H1 (cell line): Measurements from ENCODE around the gene RIPPLY2.

ENCODE experiments used
- ASH2L ChIP-seq: fragments of 200-600, 300-600 bp; sonication (generic); IDR thresholded peaks from one replicate; pipeline ENCODE4 v1.7.1; 2017; ENCODE audit warnings: low read length
- PHF8 ChIP-seq: fragments of 200-600 bp; sonication (generic); conservative IDR thresholded peaks from 2 replicates; pipeline ENCODE4 v1.7.1; 2012; ENCODE audit warnings: low read depth, mild to moderate bottlenecking, inconsistent platforms, low read length, moderate library complexity
- POLR2A ChIP-seq, 2 experiments: IDR thresholded peaks; 1 replicate in 1 of 2; 2 replicates in 1 of 2; pipeline ENCODE4 v1.6.1; 2011; ENCODE audit warnings: low read depth in 2 of 2, low read length in 2 of 2, mild to moderate bottlenecking in 2 of 2; ENCODE audit errors: control extremely low read depth in 1 of 2
- SIN3A ChIP-seq, 2 experiments: IDR thresholded peaks in 1 of 2; conservative IDR thresholded peaks in 1 of 2; 2 replicates each; pipeline ENCODE4 v1.6.1; 2011 to 2012; ENCODE audit warnings: low read length in 2 of 2, improper control_type of control experiment in 1 of 2, low read depth in 1 of 2, mild to moderate bottlenecking in 1 of 2
- SIRT6 ChIP-seq: IDR thresholded peaks from one replicate; pipeline ENCODE4 v1.7.1; 2012; ENCODE audit warnings: low read length, inconsistent platforms
- SUZ12 ChIP-seq: fragments of 200-600 bp; sonication (generic); IDR thresholded peaks from 2 replicates; pipeline ENCODE4 v1.6.1; 2012; ENCODE audit warnings: mild to moderate bottlenecking, inconsistent platforms, low read length, moderate library complexity, mixed read lengths
- TEAD4 ChIP-seq: IDR thresholded peaks from 2 replicates; pipeline ENCODE4 v1.6.1; 2012; ENCODE audit warnings: low read depth, low read length, inconsistent platforms, mixed read lengths
- ZNF274 ChIP-seq: IDR thresholded peaks from 2 replicates; pipeline ENCODE4 v1.7.0; 2012; ENCODE audit warnings: low read length, borderline replicate concordance; ENCODE audit errors: extremely low read depth
- TF ChIP-seq, protein P1 (sequence below), 3 experiments: IDR thresholded peaks; 1 replicate in 2 of 3; 2 replicates in 1 of 3; pipeline versions ENCODE4 v1.5.1 to v1.6.1; 2011; ENCODE audit warnings: low read length in 3 of 3, mild to moderate bottlenecking in 3 of 3, inconsistent platforms in 2 of 3, low read depth in 1 of 3, moderate library complexity in 1 of 3; ENCODE audit not compliant: insufficient read depth in 1 of 3; ENCODE audit errors: control extremely low read depth in 1 of 3

GRCh38 chr6:83879746-83880145, 26.6 kb downstream of the RIPPLY2 start:
- TF ChIP-seq, protein P1, sequence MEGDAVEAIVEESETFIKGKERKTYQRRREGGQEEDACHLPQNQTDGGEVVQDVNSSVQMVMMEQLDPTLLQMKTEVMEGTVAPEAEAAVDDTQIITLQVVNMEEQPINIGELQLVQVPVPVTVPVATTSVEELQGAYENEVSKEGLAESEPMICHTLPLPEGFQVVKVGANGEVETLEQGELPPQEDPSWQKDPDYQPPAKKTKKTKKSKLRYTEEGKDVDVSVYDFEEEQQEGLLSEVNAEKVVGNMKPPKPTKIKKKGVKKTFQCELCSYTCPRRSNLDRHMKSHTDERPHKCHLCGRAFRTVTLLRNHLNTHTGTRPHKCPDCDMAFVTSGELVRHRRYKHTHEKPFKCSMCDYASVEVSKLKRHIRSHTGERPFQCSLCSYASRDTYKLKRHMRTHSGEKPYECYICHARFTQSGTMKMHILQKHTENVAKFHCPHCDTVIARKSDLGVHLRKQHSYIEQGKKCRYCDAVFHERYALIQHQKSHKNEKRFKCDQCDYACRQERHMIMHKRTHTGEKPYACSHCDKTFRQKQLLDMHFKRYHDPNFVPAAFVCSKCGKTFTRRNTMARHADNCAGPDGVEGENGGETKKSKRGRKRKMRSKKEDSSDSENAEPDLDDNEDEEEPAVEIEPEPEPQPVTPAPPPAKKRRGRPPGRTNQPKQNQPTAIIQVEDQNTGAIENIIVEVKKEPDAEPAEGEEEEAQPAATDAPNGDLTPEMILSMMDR (IDR thresholded peaks at IDR 0.05; ENCODE audit: control extremely low read depth in 1 of 3, insufficient read depth in 1 of 3, low read depth in 1 of 3, low read length in 3 of 3), result no peak
- TF ChIP-seq POLR2A (IDR thresholded peaks at IDR 0.05; ENCODE audit: control extremely low read depth in 1 of 2, low read depth in 2 of 2, low read length in 2 of 2), result no peak
- no peak for TF ChIP-seq TEAD4
- no peak for TF ChIP-seq ASH2L
- no peak for TF ChIP-seq SIRT6
- TF ChIP-seq ZNF274, result no peak
- TF ChIP-seq SUZ12, result no peak
- TF ChIP-seq SIN3A (conservative IDR thresholded peaks at IDR 0.05 in 1 of 2, IDR thresholded peaks at IDR 0.05 in 1 of 2; ENCODE audit: low read depth in 1 of 2, low read length in 2 of 2), result no peak
- TF ChIP-seq PHF8, result no peak
